ENCODE measurements around the gene STX19.

- TF ChIP-seq CTCF (conservative IDR thresholded peaks at IDR 0.05; ENCODE audit: low read depth in 2 of 2), result no peak
- TF ChIP-seq EZH2 (IDR thresholded peaks at IDR 0.05; ENCODE audit: low read depth, unreplicated experiment), result no peak
- no peak for TF ChIP-seq STAT1 (IDR thresholded peaks at IDR 0.05; ENCODE audit: unreplicated experiment)
- TF ChIP-seq CREB1 (CRISPR knock-in tag; IDR thresholded peaks at IDR 0.05; ENCODE audit: low read depth), result no peak
- TF ChIP-seq EZH2phosphoT487 (IDR thresholded peaks at IDR 0.05; ENCODE audit: unreplicated experiment), result no peak
- no peak for TF ChIP-seq JUNB (IDR thresholded peaks at IDR 0.05; ENCODE audit: unreplicated experiment)
Observed at GRCh38 chr3:93991631-93992030, 36.8 kb downstream of the STX19 start.
